Ishikawa (cell line): ENCODE results near the gene TMEM132A.

Experiments
- EGR1 ChIP-seq: IDR thresholded peaks from 2 replicates; pipeline ENCODE4 v1.6.1; 2012
- EP300 ChIP-seq: IDR thresholded peaks from 2 replicates; pipeline ENCODE4 v1.6.1; 2012; ENCODE audit warnings: borderline replicate concordance
- RAD21 ChIP-seq: IDR thresholded peaks from 2 replicates; pipeline ENCODE4 v1.6.1; 2012; ENCODE audit warnings: low read depth
- REST ChIP-seq: IDR thresholded peaks from 2 replicates; pipeline ENCODE4 v1.6.1; 2012; ENCODE audit warnings: low read depth, mild to moderate bottlenecking
- TAF1 ChIP-seq: IDR thresholded peaks from 2 replicates; pipeline ENCODE4 v1.6.1; 2012; ENCODE audit warnings: low read depth, mild to moderate bottlenecking
- TCF12 ChIP-seq: IDR thresholded peaks from 2 replicates; pipeline ENCODE4 v1.6.1; 2012; ENCODE audit warnings: low read depth
- YY1 ChIP-seq: IDR thresholded peaks from 2 replicates; pipeline ENCODE4 v1.6.1; 2012; ENCODE audit warnings: low read depth
- TF ChIP-seq, protein P1 (sequence below): IDR thresholded peaks from 2 replicates; pipeline ENCODE4 v1.6.1; 2012
- TF ChIP-seq, protein P2 (sequence below): IDR thresholded peaks from 2 replicates; pipeline ENCODE4 v1.6.1; 2012

DNA sequence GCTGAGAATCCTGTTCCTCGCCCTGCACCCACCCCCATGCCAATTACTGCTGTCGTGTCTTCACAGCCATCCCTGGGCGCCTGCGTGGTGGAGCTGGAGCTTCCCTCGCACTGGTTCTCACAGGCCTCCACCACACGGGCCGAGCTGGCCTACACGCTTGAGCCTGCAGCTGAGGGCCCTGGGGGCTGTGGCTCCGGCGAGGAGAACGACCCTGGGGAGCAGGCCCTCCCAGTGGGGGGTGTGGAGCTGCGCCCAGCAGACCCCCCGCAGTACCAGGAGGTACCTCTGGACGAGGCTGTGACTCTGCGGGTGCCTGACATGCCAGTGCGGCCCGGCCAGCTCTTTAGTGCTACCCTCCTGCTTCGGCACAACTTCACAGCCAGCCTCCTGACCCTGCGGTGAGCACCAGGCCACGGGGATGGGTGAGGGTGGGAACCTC lies 4.3 kb downstream of the TMEM132A start:
- TF ChIP-seq EP300: no peak
- TF ChIP-seq YY1: no peak
- no peak for TF ChIP-seq EGR1
- no peak for TF ChIP-seq REST
- no peak for TF ChIP-seq RAD21
- no peak for TF ChIP-seq TAF1
- TF ChIP-seq, protein P1, sequence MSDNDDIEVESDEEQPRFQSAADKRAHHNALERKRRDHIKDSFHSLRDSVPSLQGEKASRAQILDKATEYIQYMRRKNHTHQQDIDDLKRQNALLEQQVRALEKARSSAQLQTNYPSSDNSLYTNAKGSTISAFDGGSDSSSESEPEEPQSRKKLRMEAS: no peak
- TF ChIP-seq TCF12: no peak
- TF ChIP-seq, protein P2, sequence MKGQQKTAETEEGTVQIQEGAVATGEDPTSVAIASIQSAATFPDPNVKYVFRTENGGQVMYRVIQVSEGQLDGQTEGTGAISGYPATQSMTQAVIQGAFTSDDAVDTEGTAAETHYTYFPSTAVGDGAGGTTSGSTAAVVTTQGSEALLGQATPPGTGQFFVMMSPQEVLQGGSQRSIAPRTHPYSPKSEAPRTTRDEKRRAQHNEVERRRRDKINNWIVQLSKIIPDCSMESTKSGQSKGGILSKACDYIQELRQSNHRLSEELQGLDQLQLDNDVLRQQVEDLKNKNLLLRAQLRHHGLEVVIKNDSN: no peak
